K562 (cell line): ENCODE data around the gene GALNT16. TPM values are rescaled to one million over a fixed set of nuclear protein-coding genes. Genes with fewer than 3 reads are reported as not detected.

Experiments used
- ATAC-seq: fragments of 200-7000 bp; cut with Tn5 transposase; 3 replicates; pipeline ENCODE4 v1.9.1; 2020; ENCODE audit warnings: moderate library complexity
- BruUV-seq: library from RNA; stranded (reverse); fragments of 400-500 nt; replicated peaks from 2 replicates; lab custom pipeline; 2021; lab: Mats Ljungman, UMichigan
- CTCF ChIA-PET: fragments of 300-600 bp; formaldehyde crosslinking; extraction: SDS; loops from one replicate; lab custom pipeline; 2021; ENCODE audit warnings: low intra/inter-chr PET ratio; lab: Yijun Ruan, JAX
- POLR2A ChIA-PET: fragments of 300-600, 350-650 bp; sonication (Branson Sonifier 250); formaldehyde crosslinking; extraction: SDS; loops from one replicate; lab custom pipeline; 2021; ENCODE audit warnings: antibody characterized with exemption, inconsistent platforms; lab: Yijun Ruan, JAX
- DNase-seq, 4 experiments: peaks; one replicate each; pipeline versions ENCODE4 v3.0.0 to v3.0.0-alpha.2; 2011 to 2018; ENCODE audit warnings: low spot score in 3 of 4, mixed read lengths in 3 of 4; ENCODE audit errors: extremely low read depth in 1 of 4
- FAIRE-seq: peaks from 2 replicates; lab custom pipeline; 2011; peaks lifted over from hg19 to GRCh38; lab: Jason Lieb, UNC
- H2AFZ ChIP-seq: 2 replicates; pipeline ENCODE4 v1.6.0; 2011; ENCODE audit warnings: low read depth, low read length, control low read depth, inconsistent platforms
- H3K27ac ChIP-seq: fragments of 200-600 bp; 3 replicates; pipeline ENCODE4 v1.8.0; 2011; ENCODE audit warnings: low read depth, mild to moderate bottlenecking, control low read depth, inconsistent platforms, low read length, moderate library complexity, mixed read lengths; ENCODE audit errors: extremely low read depth
- H3K27me3 ChIP-seq, 2 experiments: fragments of 300-600 bp in 1 of 2; 2 replicates in 1 of 2; 3 replicates in 1 of 2; pipeline versions ENCODE4 v1.6.0 to v1.8.0; 2011; ENCODE audit warnings: inconsistent platforms in 2 of 2, low read length in 2 of 2, mild to moderate bottlenecking in 1 of 2, mixed read lengths in 1 of 2, moderate library complexity in 1 of 2; ENCODE audit not compliant: control insufficient read depth in 2 of 2, insufficient read depth in 2 of 2
- H3K36me3 ChIP-seq: fragments of 300-600 bp; 3 replicates; pipeline ENCODE4 v1.8.0; 2011; ENCODE audit warnings: mild to moderate bottlenecking, low read length, inconsistent platforms; ENCODE audit not compliant: control insufficient read depth, insufficient read depth
- H3K4me1 ChIP-seq, 2 experiments: fragments of 200-600 bp in 1 of 2; replicated peaks in 1 of 2; 2 replicates in 1 of 2; 3 replicates in 1 of 2; pipeline versions ENCODE4 v1.5.1 to v1.8.0; 2011; ENCODE audit warnings: inconsistent platforms in 2 of 2, low read length in 2 of 2, mild to moderate bottlenecking in 1 of 2, mixed read lengths in 1 of 2, moderate library complexity in 1 of 2; ENCODE audit not compliant: control insufficient read depth in 2 of 2, insufficient read depth in 2 of 2
- H3K4me2 ChIP-seq: 2 replicates; pipeline ENCODE4 v1.6.1; 2011; ENCODE audit warnings: low read length, control low read depth, inconsistent platforms, mixed read lengths; ENCODE audit not compliant: insufficient read depth
- H3K4me3 ChIP-seq: fragments of 200-600 bp; sonication (generic), shearing (Covaris generic); 2 replicates; pipeline ENCODE4 v1.5.1; 2016; ENCODE audit warnings: control low read depth, inconsistent platforms
- H3K79me2 ChIP-seq: fragments of 200-600 bp; 3 replicates; pipeline ENCODE4 v1.8.0; 2011; ENCODE audit warnings: low read length, inconsistent platforms; ENCODE audit not compliant: control insufficient read depth, insufficient read depth
- H3K9ac ChIP-seq, 2 experiments: 2 replicates each; pipeline versions ENCODE4 v1.6.0 to v1.6.1; 2011; ENCODE audit warnings: low read depth in 2 of 2, low read length in 2 of 2, control low read depth in 1 of 2, inconsistent platforms in 1 of 2, mild to moderate bottlenecking in 1 of 2, mixed read lengths in 1 of 2; ENCODE audit not compliant: insufficient read depth in 1 of 2
- H3K9me1 ChIP-seq: one replicate; pipeline ENCODE4 v1.6.0; 2011; ENCODE audit warnings: inconsistent platforms, mild to moderate bottlenecking, low read length, moderate library complexity; ENCODE audit not compliant: control insufficient read depth, insufficient read depth
- H3K9me3 ChIP-seq: replicated peaks from 2 replicates; pipeline ENCODE4 v1.5.1; 2011; ENCODE audit warnings: low read depth, low read length, inconsistent platforms; ENCODE audit not compliant: control insufficient read depth, insufficient read depth
- H4K20me1 ChIP-seq: replicated peaks from 2 replicates; pipeline ENCODE4 v1.6.1; 2011; ENCODE audit warnings: low read length, inconsistent platforms, mixed read lengths; ENCODE audit not compliant: control insufficient read depth, insufficient read depth
- RAD21 ChIP-seq, 2 experiments: fragments of 250-450 bp in 1 of 2; fragments of 450-650 bp in 1 of 2; sonication (Bioruptor Pico) in 1 of 2; formaldehyde crosslinking in 1 of 2; IDR thresholded peaks in 1 of 2; conservative IDR thresholded peaks in 1 of 2; 2 replicates each; pipeline versions ENCODE4 v1.4.0 to v1.8.0; 2020 to 2022; ENCODE audit warnings: mild to moderate bottlenecking in 2 of 2, moderate library complexity in 1 of 2
- REST ChIP-seq, 2 experiments: fragments of 450-650 bp; formaldehyde crosslinking in 1 of 2; IDR thresholded peaks; 2 replicates each; pipeline versions ENCODE4 v1.4.0 to v1.6.1; 2014 to 2020; ENCODE audit warnings: mild to moderate bottlenecking in 2 of 2, borderline replicate concordance in 1 of 2, low read depth in 1 of 2
- SMC3 ChIP-seq: conservative IDR thresholded peaks from 2 replicates; pipeline ENCODE4 v1.6.1; 2011; ENCODE audit warnings: low read depth, low read length, improper control_type of control experiment; ENCODE audit not compliant: insufficient read depth
- WGBS: fragments of 100-300 bp; shearing (Covaris generic); methylation state at CpG from one replicate; pipeline ENCODE4 v1.1.6; 2016; ENCODE audit warnings: low coverage, mixed read lengths; ENCODE audit not compliant: insufficient coverage; ENCODE audit errors: missing lambda C conversion rate; 5-methylcytosine and 5-hydroxymethylcytosine counted together
- in situ Hi-C: fragments of 300-500 bp; cut with MboI; formaldehyde crosslinking; loops from 4 replicates; pipeline ENCODE4 v1.15.0; 2018; ENCODE audit warnings: inconsistent platforms, mixed read lengths
- intact Hi-C: fragments of 100-400 bp; cut with micrococcal nuclease; formaldehyde crosslinking; loops from 2 replicates; pipeline ENCODE4 v1.14.2; 2022
- polyA plus RNA-seq, 8 experiments: library from polyadenylated mRNA; depleted of rRNA in 4 of 8; stranded (reverse) in 5 of 8; unstranded in 3 of 8; fragments of >200 nt; fragmentation: Nextera tagmentation in 2 of 8; fragmentation: Illumina TruSeq in 1 of 8; extraction: Ambion mirVana in 2 of 8; extraction: Trizol in 1 of 8; gene quantifications; 2 replicates each; pipeline versions ENCODE4 v1.2.1 to v1.2.3, GENCODE V29; 2011 to 2014; ENCODE audit warnings: inconsistent platforms in 1 of 8, missing spikeins in 1 of 8
- total RNA-seq, 7 experiments: library from RNA; depleted of rRNA in 6 of 7; stranded (reverse); fragments of >200 nt in 6 of 7; fragmentation: Illumina TruSeq in 2 of 7; extraction: Trizol in 2 of 7; gene quantifications; 2 replicates each; pipeline versions ENCODE4 v1.2.1 to v1.2.3, GENCODE V29; 2011 to 2021; ENCODE audit warnings: low replicate concordance in 1 of 7
- TF ChIP-seq, protein P1 (sequence below), 3 experiments: IDR thresholded peaks in 2 of 3; conservative IDR thresholded peaks in 1 of 3; 2 replicates each; pipeline ENCODE4 v1.5.1; 2011 to 2012; ENCODE audit warnings: low read length in 3 of 3, mild to moderate bottlenecking in 3 of 3, control low read depth in 2 of 3, improper control_type of control experiment in 1 of 3, inconsistent platforms in 1 of 3, low read depth in 1 of 3, mixed read lengths in 1 of 3, moderate library complexity in 1 of 3; ENCODE audit not compliant: insufficient read depth in 2 of 3
- TF ChIP-seq, protein P2 (sequence below): fragments of 450-650 bp; formaldehyde crosslinking; IDR thresholded peaks from 2 replicates; pipeline ENCODE4 v1.4.0; 2020; ENCODE audit warnings: mild to moderate bottlenecking, moderate library complexity

The GALNT16 gene
- total and polyA plus RNA-seq, 9 of the 15 experiments (the other 6 are each of a cell fraction or from before 2014, with no cell fraction given), result not detected

GRCh38 chr14:69242311-69243224 is 17.4 kb upstream of the GALNT16 start:
- no TSS peak for BruUV-seq
- POLR2A ChIA-PET, result interaction anchor here (0.6 to 0.8 kb wide), 2 partner anchors 8 to 226 kb away, joined by 3 to 4 read pairs; no protein-coding TSS in a partner anchor
- no peaks in the 10 kb centered on the region for H3K79me2 ChIP-seq
- H4K20me1 ChIP-seq, result no peaks in the 10 kb centered on the region
- FAIRE-seq (peak; percentile 85), ATAC-seq (peak; percentile 82), DNase-seq (peak; percentile 51 to 59 (median 56))
- H2AFZ ChIP-seq, result no peak overlapping the region
- whole genome bisulfite sequencing, result 55% methylated on average over 10 of the region's 10 CpGs
- no peaks in the 10 kb centered on the region for H3K9me3 ChIP-seq
- intact Hi-C loops, result loop anchor here (2.0 to 10.0 kb wide), 4 partner anchors 104 to 332 kb away; partner anchors contain the start of gene CCDC177
- CTCF ChIA-PET, result interaction anchor here (0.6 to 1.9 kb wide), 5 partner anchors 15 to 333 kb away, joined by 3 to 7 read pairs (median 3); no protein-coding TSS in a partner anchor
- no peaks in the 10 kb centered on the region for H3K9me1 ChIP-seq
- H3K4me3 ChIP-seq, result no peak overlapping the region
- no peak overlapping the region for H3K4me2 ChIP-seq
- H3K4me1 ChIP-seq, result peaks cover 1 to 3% of the 10 kb centered on the region in 2 experiments; a peak in 1 of 5 replicates
- H3K27me3 ChIP-seq, result peaks cover 0 to 2% of the 10 kb centered on the region in 2 experiments; a peak in 1 of 5 replicates
- no peak overlapping the region for H3K27ac ChIP-seq
- in situ Hi-C loops, result no loop called here
- H3K36me3 ChIP-seq, result peaks cover 5% of the 10 kb centered on the region; the same call in 1 of the 3 replicates
- H3K9ac ChIP-seq, result no peak overlapping the region
- TF ChIP-seq, protein P1, sequence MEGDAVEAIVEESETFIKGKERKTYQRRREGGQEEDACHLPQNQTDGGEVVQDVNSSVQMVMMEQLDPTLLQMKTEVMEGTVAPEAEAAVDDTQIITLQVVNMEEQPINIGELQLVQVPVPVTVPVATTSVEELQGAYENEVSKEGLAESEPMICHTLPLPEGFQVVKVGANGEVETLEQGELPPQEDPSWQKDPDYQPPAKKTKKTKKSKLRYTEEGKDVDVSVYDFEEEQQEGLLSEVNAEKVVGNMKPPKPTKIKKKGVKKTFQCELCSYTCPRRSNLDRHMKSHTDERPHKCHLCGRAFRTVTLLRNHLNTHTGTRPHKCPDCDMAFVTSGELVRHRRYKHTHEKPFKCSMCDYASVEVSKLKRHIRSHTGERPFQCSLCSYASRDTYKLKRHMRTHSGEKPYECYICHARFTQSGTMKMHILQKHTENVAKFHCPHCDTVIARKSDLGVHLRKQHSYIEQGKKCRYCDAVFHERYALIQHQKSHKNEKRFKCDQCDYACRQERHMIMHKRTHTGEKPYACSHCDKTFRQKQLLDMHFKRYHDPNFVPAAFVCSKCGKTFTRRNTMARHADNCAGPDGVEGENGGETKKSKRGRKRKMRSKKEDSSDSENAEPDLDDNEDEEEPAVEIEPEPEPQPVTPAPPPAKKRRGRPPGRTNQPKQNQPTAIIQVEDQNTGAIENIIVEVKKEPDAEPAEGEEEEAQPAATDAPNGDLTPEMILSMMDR (IDR thresholded peaks at IDR 0.05 in 2 of 3, conservative IDR thresholded peaks at IDR 0.05 in 1 of 3; ENCODE audit: insufficient read depth in 2 of 3, low read depth in 1 of 3, low read length in 3 of 3), result peak; percentile 48 to 69 (median 68); a peak in 5 of 6 replicates
- TF ChIP-seq, protein P2, sequence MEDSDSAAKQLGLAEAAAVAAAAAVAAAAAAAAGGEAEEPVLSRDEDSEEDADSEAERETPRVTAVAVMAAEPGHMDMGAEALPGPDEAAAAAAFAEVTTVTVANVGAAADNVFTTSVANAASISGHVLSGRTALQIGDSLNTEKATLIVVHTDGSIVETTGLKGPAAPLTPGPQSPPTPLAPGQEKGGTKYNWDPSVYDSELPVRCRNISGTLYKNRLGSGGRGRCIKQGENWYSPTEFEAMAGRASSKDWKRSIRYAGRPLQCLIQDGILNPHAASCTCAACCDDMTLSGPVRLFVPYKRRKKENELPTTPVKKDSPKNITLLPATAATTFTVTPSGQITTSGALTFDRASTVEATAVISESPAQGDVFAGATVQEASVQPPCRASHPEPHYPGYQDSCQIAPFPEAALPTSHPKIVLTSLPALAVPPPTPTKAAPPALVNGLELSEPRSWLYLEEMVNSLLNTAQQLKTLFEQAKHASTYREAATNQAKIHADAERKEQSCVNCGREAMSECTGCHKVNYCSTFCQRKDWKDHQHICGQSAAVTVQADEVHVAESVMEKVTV (CRISPR knock-in tag), result peak; percentile 27; the same call in 1 of the 2 replicates
- TF ChIP-seq REST (IDR thresholded peaks at IDR 0.05; ENCODE audit: borderline replicate concordance) (peak; percentile 49; the same call in 1 of the 2 replicates), REST (CRISPR knock-in tag; IDR thresholded peaks at IDR 0.05; ENCODE audit: low read depth) (no peak), SMC3 (peak; percentile 38; the same call in 1 of the 2 replicates), RAD21 (CRISPR knock-in tag; conservative IDR thresholded peaks at IDR 0.05 in 1 of 2, IDR thresholded peaks at IDR 0.05 in 1 of 2) (peak; percentile 41 to 63; a peak in 3 of 4 replicates)
